ENCODE data around the gene MRPL53. TPM values are rescaled to one million over a fixed set of nuclear protein-coding genes. Genes with fewer than 3 reads are reported as not detected.
"Not testable (repeated sequence)": the region's sequence is repeated elsewhere in the genome, so short reads cannot be mapped to it uniquely, and the experiment has no call there.

Gene MRPL53
- total and polyA plus RNA-seq, 9 donors, result 13.1 to 105 (median 77.1) TPM

DNA sequence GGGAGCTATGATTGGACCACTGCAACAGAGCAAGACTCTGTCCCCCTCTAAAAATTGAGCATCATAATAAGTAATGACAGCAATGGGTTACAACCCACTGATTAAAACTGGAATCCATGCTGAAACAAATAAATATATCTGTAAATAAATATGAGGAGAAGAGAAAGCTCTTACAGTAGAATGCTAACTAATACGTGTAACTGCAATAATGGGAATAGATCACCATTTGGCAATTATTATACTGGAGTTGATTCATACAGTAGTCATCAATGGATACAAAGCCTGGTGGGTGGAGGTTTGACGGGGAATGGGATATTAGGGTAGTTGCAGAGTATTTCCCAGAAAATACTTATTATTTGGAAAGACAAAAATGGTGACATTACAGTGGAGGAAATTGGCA lies 23.7 kb downstream of the MRPL53 start:
- TF ChIP-seq POLR2A (IDR thresholded peaks at IDR 0.05) (no peak), EP300 (IDR thresholded peaks at IDR 0.05) (no peak)
- TF ChIP-seq, protein P1, sequence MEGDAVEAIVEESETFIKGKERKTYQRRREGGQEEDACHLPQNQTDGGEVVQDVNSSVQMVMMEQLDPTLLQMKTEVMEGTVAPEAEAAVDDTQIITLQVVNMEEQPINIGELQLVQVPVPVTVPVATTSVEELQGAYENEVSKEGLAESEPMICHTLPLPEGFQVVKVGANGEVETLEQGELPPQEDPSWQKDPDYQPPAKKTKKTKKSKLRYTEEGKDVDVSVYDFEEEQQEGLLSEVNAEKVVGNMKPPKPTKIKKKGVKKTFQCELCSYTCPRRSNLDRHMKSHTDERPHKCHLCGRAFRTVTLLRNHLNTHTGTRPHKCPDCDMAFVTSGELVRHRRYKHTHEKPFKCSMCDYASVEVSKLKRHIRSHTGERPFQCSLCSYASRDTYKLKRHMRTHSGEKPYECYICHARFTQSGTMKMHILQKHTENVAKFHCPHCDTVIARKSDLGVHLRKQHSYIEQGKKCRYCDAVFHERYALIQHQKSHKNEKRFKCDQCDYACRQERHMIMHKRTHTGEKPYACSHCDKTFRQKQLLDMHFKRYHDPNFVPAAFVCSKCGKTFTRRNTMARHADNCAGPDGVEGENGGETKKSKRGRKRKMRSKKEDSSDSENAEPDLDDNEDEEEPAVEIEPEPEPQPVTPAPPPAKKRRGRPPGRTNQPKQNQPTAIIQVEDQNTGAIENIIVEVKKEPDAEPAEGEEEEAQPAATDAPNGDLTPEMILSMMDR (IDR thresholded peaks at IDR 0.05), result no peak
- WGBS, 3 donors, result 59 to 70% (median 61%) methylated on average over 2 of the region's 2 CpGs

DNA sequence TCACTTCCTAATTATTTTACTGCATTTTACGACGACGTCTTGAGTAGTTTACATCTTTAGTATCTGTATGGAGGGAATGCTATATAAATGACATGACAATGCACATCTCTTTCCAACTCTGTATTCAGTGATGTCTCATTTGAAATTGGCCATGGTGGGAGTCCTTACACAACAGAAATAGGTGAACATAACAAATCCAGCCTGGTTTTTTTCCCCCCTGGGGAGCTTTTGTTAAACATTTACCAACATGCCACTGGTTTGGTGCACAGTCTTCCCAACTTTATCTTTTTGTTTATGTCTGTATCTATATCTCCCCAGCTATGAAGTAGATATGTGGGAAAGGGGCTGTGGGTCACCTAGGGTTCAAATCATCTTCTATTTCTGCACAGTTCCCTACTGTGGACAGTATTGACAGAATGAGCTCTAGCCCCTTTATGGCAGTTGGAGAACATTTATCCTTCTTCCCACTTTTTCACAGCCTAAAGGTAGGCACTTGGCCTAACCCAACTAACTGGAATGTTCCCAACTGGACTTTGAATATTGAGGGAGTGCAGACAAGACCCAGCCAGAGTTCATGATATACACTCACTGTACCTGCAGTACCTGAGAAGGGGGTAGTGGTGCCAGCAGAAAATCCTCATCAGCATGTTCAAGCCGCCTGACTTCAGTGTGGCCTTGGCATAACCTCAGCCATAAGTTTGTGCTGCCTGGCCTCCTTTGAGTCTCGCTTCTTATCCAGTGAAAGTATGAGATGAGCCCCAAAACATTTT lies 25.1 kb downstream of the MRPL53 start:
- H3K27ac ChIP-seq, result no peak overlapping the region
- H3K36me3 ChIP-seq, result no peaks in the 10 kb centered on the region
- intact Hi-C loops (cut with DNase I), result no loop called here
- TF ChIP-seq POLR2A (IDR thresholded peaks at IDR 0.05) (no peak), EP300 (IDR thresholded peaks at IDR 0.05) (no peak)
- TF ChIP-seq, protein P1 (IDR thresholded peaks at IDR 0.05), result no peak
- no peak for DNase-seq
- H3K4me1 ChIP-seq (ENCODE audit: insufficient read depth), result no peaks in the 10 kb centered on the region
- H3K4me3 ChIP-seq, result no peak overlapping the region
- no peaks in the 10 kb centered on the region for H3K27me3 ChIP-seq
- WGBS, 3 donors, result 81 to 89% (median 84%) methylated on average over 5 of the region's 5 CpGs
- H3K9me3 ChIP-seq, result no peaks in the 10 kb centered on the region

More for the DNA sequence above, 23.7 kb downstream of the MRPL53 start:
- Histone ChIP-seq H3K27me3 (no peaks in the 10 kb centered on the region), H3K9me3 (no peaks in the 10 kb centered on the region), H3K4me1 (ENCODE audit: insufficient read depth) (no peaks in the 10 kb centered on the region), H3K36me3 (no peaks in the 10 kb centered on the region), H3K27ac (no peak overlapping the region), H3K4me3 (no peak overlapping the region)
- no peak for DNase-seq
- intact Hi-C loops (cut with DNase I), result no loop called here

DNA sequence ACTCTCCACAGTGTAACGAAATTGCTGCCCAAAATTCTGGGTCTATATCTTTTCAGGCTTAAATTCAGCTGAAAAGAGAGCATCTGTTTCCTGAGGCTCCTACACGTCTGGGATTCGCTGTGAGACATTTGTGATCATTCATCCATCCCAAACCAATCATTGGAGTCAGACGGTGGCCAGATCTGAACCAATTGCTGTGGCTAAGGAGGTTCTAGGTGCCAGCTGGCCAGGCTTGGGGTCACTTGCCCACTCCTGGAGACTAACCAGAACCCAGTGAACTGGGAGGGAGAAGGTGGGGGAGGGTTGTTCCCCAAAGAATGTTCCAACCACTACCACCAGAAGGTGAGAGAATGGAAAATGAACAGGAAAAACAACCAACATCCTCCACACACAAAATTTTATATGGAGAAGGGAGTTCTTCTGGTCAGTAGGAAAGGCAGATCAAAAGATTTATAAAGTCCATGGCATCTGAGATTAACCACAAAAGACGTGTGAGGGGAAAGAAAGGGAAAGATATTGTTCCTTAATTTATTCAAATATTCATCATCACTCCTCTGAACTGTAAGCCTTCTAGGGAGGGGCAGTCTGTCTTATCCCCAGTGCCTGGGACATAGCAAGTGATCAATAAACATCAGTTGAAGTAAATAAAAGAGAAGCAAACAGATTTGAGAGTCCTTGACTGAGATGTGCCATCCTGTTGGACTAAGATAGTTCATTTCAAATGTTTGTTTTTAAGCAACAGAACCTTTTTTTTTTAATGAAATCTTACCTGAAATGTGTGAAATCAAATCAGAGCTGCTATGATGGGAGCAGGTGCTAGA lies 27.8 kb downstream of the MRPL53 start:
- peaks cover 2% of the 10 kb centered on the region for H3K4me1 ChIP-seq (ENCODE audit: insufficient read depth)
- 8 to 10% (median 8%) methylated on average over 5 of the region's 5 CpGs for WGBS, 3 donors
- no peak for DNase-seq
- no peak overlapping the region for H3K4me3 ChIP-seq
- no peaks in the 10 kb centered on the region for H3K9me3 ChIP-seq
- H3K27ac ChIP-seq, result no peak overlapping the region
- H3K36me3 ChIP-seq, result no peaks in the 10 kb centered on the region
- H3K27me3 ChIP-seq, result no peaks in the 10 kb centered on the region
- TF ChIP-seq POLR2A (IDR thresholded peaks at IDR 0.05) (no peak), EP300 (IDR thresholded peaks at IDR 0.05) (no peak)
- TF ChIP-seq, protein P1 (IDR thresholded peaks at IDR 0.05), result no peak
- intact Hi-C loops (cut with DNase I), result no loop called here

DNA sequence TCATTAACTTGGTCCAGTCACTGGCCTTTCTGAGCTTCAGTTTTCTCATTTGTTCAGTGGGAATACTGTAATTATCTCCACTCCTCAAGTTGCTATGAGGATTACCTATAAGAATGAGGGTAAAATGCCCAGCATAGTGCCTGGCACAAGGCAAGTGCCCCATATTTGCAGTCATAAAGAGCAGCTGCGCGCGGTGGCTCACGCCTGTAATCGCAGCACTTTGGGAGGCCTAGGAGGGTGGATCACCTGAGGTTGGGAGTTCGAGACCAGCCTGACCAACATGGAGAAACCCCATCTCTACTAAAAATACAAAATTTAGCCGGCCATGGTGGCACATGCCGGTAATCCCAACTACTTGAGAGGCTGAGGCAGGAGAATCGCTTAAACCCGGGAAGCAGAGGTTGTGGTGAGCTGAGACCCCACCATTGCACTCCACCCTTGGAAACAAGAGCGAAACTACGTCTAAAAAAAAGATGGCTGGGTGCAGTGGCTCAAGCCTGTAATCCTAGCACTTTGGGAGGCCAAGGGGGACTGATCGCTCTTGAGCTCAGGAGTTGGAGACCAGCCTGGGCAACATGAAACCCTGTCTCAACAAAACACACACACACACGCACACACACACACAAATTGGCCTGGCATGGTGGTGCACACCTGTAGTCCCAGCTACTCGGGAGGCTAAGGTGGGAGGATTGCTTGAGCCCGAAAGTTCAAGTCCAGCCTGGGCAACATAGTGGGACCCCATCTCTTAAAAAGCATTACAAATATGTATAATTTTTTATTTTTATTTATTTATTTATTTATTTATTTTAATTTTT lies 29.8 kb downstream of the MRPL53 start:
- intact Hi-C loops (cut with DNase I), result not testable (repeated sequence)

More for the DNA sequence above, 29.8 kb downstream of the MRPL53 start:
- peak overlapping the region; percentile 32 for H3K4me3 ChIP-seq
- not testable (repeated sequence) for H3K9me3 ChIP-seq; H3K36me3 ChIP-seq; DNase-seq; H3K27ac ChIP-seq; H3K27me3 ChIP-seq; H3K4me1 ChIP-seq (ENCODE audit: insufficient read depth)
- WGBS, 3 donors, result 87 to 92% (median 88%) methylated on average over 16 of the region's 16 CpGs

All from ovary (tissue), 9 donors.